K562 (cell line): ENCODE results near the gene KIAA0930. TPM values are rescaled to one million over a fixed set of nuclear protein-coding genes. Genes with fewer than 3 reads are reported as not detected.

Source experiments
- ATAC-seq: fragments of 200-7000 bp; cut with Tn5 transposase; 3 replicates; pipeline ENCODE4 v1.9.1; 2020; ENCODE audit warnings: moderate library complexity
- BruUV-seq: library from RNA; stranded (reverse); fragments of 400-500 nt; replicated peaks from 2 replicates; lab custom pipeline; 2021; lab: Mats Ljungman, UMichigan
- CTCF ChIA-PET: fragments of 300-600 bp; formaldehyde crosslinking; extraction: SDS; loops from one replicate; lab custom pipeline; 2021; ENCODE audit warnings: low intra/inter-chr PET ratio; lab: Yijun Ruan, JAX
- POLR2A ChIA-PET: fragments of 300-600, 350-650 bp; sonication (Branson Sonifier 250); formaldehyde crosslinking; extraction: SDS; loops from one replicate; lab custom pipeline; 2021; ENCODE audit warnings: antibody characterized with exemption, inconsistent platforms; lab: Yijun Ruan, JAX
- DNase-seq, 4 experiments: peaks; one replicate each; pipeline versions ENCODE4 v3.0.0 to v3.0.0-alpha.2; 2011 to 2018; ENCODE audit warnings: low spot score in 3 of 4, mixed read lengths in 3 of 4; ENCODE audit errors: extremely low read depth in 1 of 4
- FAIRE-seq: peaks from 2 replicates; lab custom pipeline; 2011; peaks lifted over from hg19 to GRCh38; lab: Jason Lieb, UNC
- H2AFZ ChIP-seq: 2 replicates; pipeline ENCODE4 v1.6.0; 2011; ENCODE audit warnings: low read depth, low read length, control low read depth, inconsistent platforms
- H3K27ac ChIP-seq: fragments of 200-600 bp; 3 replicates; pipeline ENCODE4 v1.8.0; 2011; ENCODE audit warnings: low read depth, mild to moderate bottlenecking, control low read depth, inconsistent platforms, low read length, moderate library complexity, mixed read lengths; ENCODE audit errors: extremely low read depth
- H3K27me3 ChIP-seq, 2 experiments: fragments of 300-600 bp in 1 of 2; 2 replicates in 1 of 2; 3 replicates in 1 of 2; pipeline versions ENCODE4 v1.6.0 to v1.8.0; 2011; ENCODE audit warnings: inconsistent platforms in 2 of 2, low read length in 2 of 2, mild to moderate bottlenecking in 1 of 2, mixed read lengths in 1 of 2, moderate library complexity in 1 of 2; ENCODE audit not compliant: control insufficient read depth in 2 of 2, insufficient read depth in 2 of 2
- H3K36me3 ChIP-seq: fragments of 300-600 bp; 3 replicates; pipeline ENCODE4 v1.8.0; 2011; ENCODE audit warnings: mild to moderate bottlenecking, low read length, inconsistent platforms; ENCODE audit not compliant: control insufficient read depth, insufficient read depth
- H3K4me1 ChIP-seq, 2 experiments: fragments of 200-600 bp in 1 of 2; replicated peaks in 1 of 2; 2 replicates in 1 of 2; 3 replicates in 1 of 2; pipeline versions ENCODE4 v1.5.1 to v1.8.0; 2011; ENCODE audit warnings: inconsistent platforms in 2 of 2, low read length in 2 of 2, mild to moderate bottlenecking in 1 of 2, mixed read lengths in 1 of 2, moderate library complexity in 1 of 2; ENCODE audit not compliant: control insufficient read depth in 2 of 2, insufficient read depth in 2 of 2
- H3K4me2 ChIP-seq: 2 replicates; pipeline ENCODE4 v1.6.1; 2011; ENCODE audit warnings: low read length, control low read depth, inconsistent platforms, mixed read lengths; ENCODE audit not compliant: insufficient read depth
- H3K4me3 ChIP-seq: fragments of 200-600 bp; sonication (generic), shearing (Covaris generic); 2 replicates; pipeline ENCODE4 v1.5.1; 2016; ENCODE audit warnings: control low read depth, inconsistent platforms
- H3K79me2 ChIP-seq: fragments of 200-600 bp; 3 replicates; pipeline ENCODE4 v1.8.0; 2011; ENCODE audit warnings: low read length, inconsistent platforms; ENCODE audit not compliant: control insufficient read depth, insufficient read depth
- H3K9ac ChIP-seq, 2 experiments: 2 replicates each; pipeline versions ENCODE4 v1.6.0 to v1.6.1; 2011; ENCODE audit warnings: low read depth in 2 of 2, low read length in 2 of 2, control low read depth in 1 of 2, inconsistent platforms in 1 of 2, mild to moderate bottlenecking in 1 of 2, mixed read lengths in 1 of 2; ENCODE audit not compliant: insufficient read depth in 1 of 2
- H3K9me1 ChIP-seq: one replicate; pipeline ENCODE4 v1.6.0; 2011; ENCODE audit warnings: inconsistent platforms, mild to moderate bottlenecking, low read length, moderate library complexity; ENCODE audit not compliant: control insufficient read depth, insufficient read depth
- H3K9me3 ChIP-seq: replicated peaks from 2 replicates; pipeline ENCODE4 v1.5.1; 2011; ENCODE audit warnings: low read depth, low read length, inconsistent platforms; ENCODE audit not compliant: control insufficient read depth, insufficient read depth
- H4K20me1 ChIP-seq: replicated peaks from 2 replicates; pipeline ENCODE4 v1.6.1; 2011; ENCODE audit warnings: low read length, inconsistent platforms, mixed read lengths; ENCODE audit not compliant: control insufficient read depth, insufficient read depth
- DNMT1 ChIP-seq: fragments of 450-650 bp; IDR thresholded peaks from 2 replicates; pipeline ENCODE4 v1.6.1; 2016; ENCODE audit warnings: antibody characterized with exemption, mild to moderate bottlenecking
- IRF1 ChIP-seq: sonication (generic); formaldehyde crosslinking; IDR thresholded peaks from 2 replicates; pipeline ENCODE4 v1.8.0; 2022; ENCODE audit warnings: missing genetic modification reagents, mild to moderate bottlenecking, borderline replicate concordance
- MAFG ChIP-seq: fragments of 450-650 bp; conservative IDR thresholded peaks from 2 replicates; pipeline ENCODE4 v1.6.1; 2016; ENCODE audit warnings: missing genetic modification characterization, missing compliant biosample characterization
- RFX1 ChIP-seq: fragments of 450-650 bp; IDR thresholded peaks from 2 replicates; pipeline ENCODE4 v1.6.1; 2016; ENCODE audit warnings: mild to moderate bottlenecking, moderate library complexity
- ZNF274 ChIP-seq: IDR thresholded peaks from 2 replicates; pipeline ENCODE4 v1.6.1; 2011; ENCODE audit warnings: low read depth, mild to moderate bottlenecking, low read length, moderate library complexity, borderline replicate concordance
- ZNF592 ChIP-seq: fragments of 450-650 bp; IDR thresholded peaks from 2 replicates; pipeline ENCODE4 v1.6.1; 2017; ENCODE audit warnings: antibody characterized with exemption, mild to moderate bottlenecking
- WGBS: fragments of 100-300 bp; shearing (Covaris generic); methylation state at CpG from one replicate; pipeline ENCODE4 v1.1.6; 2016; ENCODE audit warnings: low coverage, mixed read lengths; ENCODE audit not compliant: insufficient coverage; ENCODE audit errors: missing lambda C conversion rate; 5-methylcytosine and 5-hydroxymethylcytosine counted together
- in situ Hi-C: fragments of 300-500 bp; cut with MboI; formaldehyde crosslinking; loops from 4 replicates; pipeline ENCODE4 v1.15.0; 2018; ENCODE audit warnings: inconsistent platforms, mixed read lengths
- intact Hi-C: fragments of 100-400 bp; cut with micrococcal nuclease; formaldehyde crosslinking; loops from 2 replicates; pipeline ENCODE4 v1.14.2; 2022
- polyA plus RNA-seq, 8 experiments: library from polyadenylated mRNA; depleted of rRNA in 4 of 8; stranded (reverse) in 5 of 8; unstranded in 3 of 8; fragments of >200 nt; fragmentation: Nextera tagmentation in 2 of 8; fragmentation: Illumina TruSeq in 1 of 8; extraction: Ambion mirVana in 2 of 8; extraction: Trizol in 1 of 8; gene quantifications; 2 replicates each; pipeline versions ENCODE4 v1.2.1 to v1.2.3, GENCODE V29; 2011 to 2014; ENCODE audit warnings: inconsistent platforms in 1 of 8, missing spikeins in 1 of 8
- total RNA-seq, 7 experiments: library from RNA; depleted of rRNA in 6 of 7; stranded (reverse); fragments of >200 nt in 6 of 7; fragmentation: Illumina TruSeq in 2 of 7; extraction: Trizol in 2 of 7; gene quantifications; 2 replicates each; pipeline versions ENCODE4 v1.2.1 to v1.2.3, GENCODE V29; 2011 to 2021; ENCODE audit warnings: low replicate concordance in 1 of 7

Gene KIAA0930
- total and polyA plus RNA-seq, 9 of the 15 experiments (the other 6 are each of a cell fraction or from before 2014, with no cell fraction given), result 0.24 to 12.1 (median 6.4) TPM

- no peak for TF ChIP-seq ZNF592
- TF ChIP-seq DNMT1, result no peak
- TF ChIP-seq, all 486 proteins: peak for 0
These were observed 43.6 kb downstream of the KIAA0930 start (continued) for GRCh38 chr22:45196926-45197605.

GRCh38 chr22:45196308-45196707 lies 44.4 kb downstream of the KIAA0930 start:
- no peak for ATAC-seq
- FAIRE-seq, result no peak
- TF ChIP-seq IRF1 (CRISPR knock-in tag) (no peak), MAFG (tag) (no peak), ZNF274 (no peak), RFX1 (no peak)
- Histone ChIP-seq H2AFZ (no peak overlapping the region), H3K4me3 (no peak overlapping the region), H3K9me3 (no peaks in the 10 kb centered on the region), H3K79me2 (no peaks in the 10 kb centered on the region), H3K36me3 (no peaks in the 10 kb centered on the region), H3K9me1 (peaks cover 6% of the 10 kb centered on the region), H3K4me2 (no peak overlapping the region), H3K4me1 (peaks cover 13 to 37% of the 10 kb centered on the region in 2 experiments; a peak in 4 of 5 replicates), H4K20me1 (no peaks in the 10 kb centered on the region), H3K27me3 (no peaks in the 10 kb centered on the region), H3K27ac (no peak overlapping the region), H3K9ac (no peak overlapping the region)
- in situ Hi-C loops (loop anchor here (10.0 kb wide), 2 partner anchors 82 to 1508 kb away; no protein-coding TSS in a partner anchor), intact Hi-C loops (no loop called here)
- DNase-seq, result no peak
- CTCF ChIA-PET, result no interaction called here
- BruUV-seq, result no TSS peak
- 80% methylated on average over 4 of the region's 16 CpGs for WGBS
- POLR2A ChIA-PET, result interaction anchor here (0.8 kb wide), 1 partner anchor 33 kb away, joined by 3 read pairs; the partner anchor contains the start of gene NUP50
